ENCODE results near the gene EMSY. TPM values are rescaled to one million over a fixed set of nuclear protein-coding genes. Genes with fewer than 3 reads are reported as not detected.

Gene EMSY
- total RNA-seq, 1 experiment from 2014 or later = 29.3 TPM

DNA sequence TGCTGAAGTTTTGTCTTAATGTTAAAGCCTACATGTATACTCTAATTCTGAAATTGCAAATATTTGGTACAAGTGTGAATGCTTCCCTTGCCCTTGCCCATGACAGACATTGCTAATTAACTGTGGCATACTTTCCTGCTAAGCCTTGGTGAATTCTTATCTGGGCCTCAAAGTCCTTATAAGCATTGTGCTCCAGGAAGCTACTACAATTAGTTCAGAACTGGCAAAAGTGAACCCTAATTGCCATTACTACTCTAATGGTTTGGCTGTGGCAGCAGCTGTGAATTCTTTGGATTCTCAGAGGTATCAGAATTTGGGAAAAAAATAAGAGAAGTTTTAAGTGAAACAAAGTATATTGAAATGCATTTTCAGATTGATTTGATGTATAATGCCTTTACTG, 24.3 kb downstream of the EMSY start:
- peaks cover 13 to 45% (median 44%) of the 10 kb centered on the region in 3 experiments; a peak in 5 of 7 replicates for H3K36me3 Mint-ChIP-seq (ENCODE audit: insufficient read depth in 1 of 3, low read depth in 3 of 3)
- H3K23ac ChIP-seq (ENCODE audit: insufficient read length, low read depth, low read length) = no peak overlapping the region

More for the DNA sequence above, 24.3 kb downstream of the EMSY start:
- Histone ChIP-seq H2BK15ac (ENCODE audit: low read depth, low read length) (no peak overlapping the region), H3K27me3 (ENCODE audit: insufficient read depth, low read length) (no peaks in the 10 kb centered on the region), H2BK12ac (ENCODE audit: insufficient read length, low read depth, low read length) (no peak overlapping the region), H3K4me2 (ENCODE audit: insufficient read depth, insufficient read length, low read length) (no peak overlapping the region), H3K9ac (ENCODE audit: extremely low read depth, insufficient read length, low read length) (no peak overlapping the region), H2BK20ac (ENCODE audit: low read depth, low read length, poor library complexity, severe bottlenecking) (no peak overlapping the region), H4K91ac (ENCODE audit: insufficient read length, low read depth, low read length) (no peak overlapping the region), H2AFZ (ENCODE audit: low read length) (no peak overlapping the region), H3K4me1 (ENCODE audit: insufficient read depth, low read length) (no peaks in the 10 kb centered on the region), H3K56ac (ENCODE audit: insufficient read length, low read depth, low read length) (no peak overlapping the region), H3K14ac (ENCODE audit: insufficient read depth, low read length) (no peak overlapping the region), H2BK120ac (ENCODE audit: low read depth, low read length, poor library complexity, severe bottlenecking) (no peak overlapping the region), H2AK5ac (ENCODE audit: insufficient read length, low read length) (no peak overlapping the region), H3K4ac (ENCODE audit: low read depth, low read length) (no peak overlapping the region), H3K79me2 (ENCODE audit: insufficient read depth, low read length) (no peaks in the 10 kb centered on the region), H3T11ph (ENCODE audit: low read length) (no peak overlapping the region), H3K23me2 (ENCODE audit: insufficient read length, low read depth, low read length, poor library complexity, severe bottlenecking) (no peaks in the 10 kb centered on the region), H2BK5ac (ENCODE audit: insufficient read length, low read length) (no peak overlapping the region), H3K27ac (ENCODE audit: insufficient read length, low read depth, low read length) (no peak overlapping the region), H4K8ac (replicated peaks; ENCODE audit: insufficient read length, low read depth, low read length) (no peak overlapping the region), H3K9me3 (ENCODE audit: control insufficient read depth, low read depth, low read length) (no peaks in the 10 kb centered on the region), H4K20me1 (ENCODE audit: control insufficient read depth, insufficient read depth, insufficient read length) (no peaks in the 10 kb centered on the region), H3K79me1 (ENCODE audit: insufficient read depth, low read depth, low read length, poor library complexity, severe bottlenecking) (no peaks in the 10 kb centered on the region), H3K18ac (ENCODE audit: insufficient read length, low read depth, low read length) (no peak overlapping the region), H4K5ac (ENCODE audit: insufficient read length, low read depth, low read length) (no peak overlapping the region)
- Mint-ChIP-seq H3K27ac (no peak overlapping the region), H3K4me1 (peaks cover 2 to 4% of the 10 kb centered on the region in 2 experiments; a peak in 1 of 4 replicates), H3K4me3 (no peak overlapping the region), H3K9me3 (no peaks in the 10 kb centered on the region), H3K27me3 (ENCODE audit: low read depth) (no peaks in the 10 kb centered on the region)
- no peak for DNase-seq
- TF ChIP-seq CTCF (conservative IDR thresholded peaks at IDR 0.05) = no peak

Measured in H9 (cell line).